SU-DHL-6 (cell line): ENCODE measurements around the gene CBX6.
"Not testable (repeated sequence)": the region's sequence is repeated elsewhere in the genome, so short reads cannot be mapped to it uniquely, and the experiment has no call there.

Experiments used
- H2AFZ ChIP-seq: fragments of 200-600 bp; sonication (generic); 2 replicates; pipeline ENCODE4 v1.6.1; 2014; ENCODE audit warnings: low read depth, mild to moderate bottlenecking, moderate library complexity, mixed read lengths, antibody characterized with exemption, low read length; ENCODE audit not compliant: severe bottlenecking
- H3F3A ChIP-seq: fragments of 200-600 bp; shearing (Covaris generic); 2 replicates; pipeline ENCODE4 v1.6.0; 2016; ENCODE audit warnings: antibody characterized with exemption, mild to moderate bottlenecking; ENCODE audit not compliant: insufficient read depth
- H3K27ac ChIP-seq: fragments of 200-600 bp; sonication (generic); 2 replicates; pipeline ENCODE4 v1.5.1; 2016; ENCODE audit warnings: low read depth, mild to moderate bottlenecking, low read length, moderate library complexity, mixed read lengths
- H3K27me3 ChIP-seq: fragments of 200-600 bp; sonication (generic), shearing (Covaris generic); 2 replicates; pipeline ENCODE4 v1.6.0; 2014; ENCODE audit warnings: mild to moderate bottlenecking, low read length
- H3K36me3 ChIP-seq: fragments of 200-600 bp; sonication (generic); 2 replicates; pipeline ENCODE4 v1.6.1; 2014; ENCODE audit warnings: mild to moderate bottlenecking, low read length, mixed read lengths
- H3K4me2 ChIP-seq: fragments of 300-600, 200-600 bp; shearing (Covaris generic), sonication (generic); 2 replicates; pipeline ENCODE4 v1.6.0; 2014; ENCODE audit warnings: low read length, low read depth, mild to moderate bottlenecking; ENCODE audit not compliant: poor library complexity, severe bottlenecking
- H3K4me3 ChIP-seq: fragments of 200-600 bp; sonication (generic); 2 replicates; pipeline ENCODE4 v1.5.1; 2014; ENCODE audit warnings: antibody characterized with exemption, low read length, mild to moderate bottlenecking, mixed read lengths; ENCODE audit not compliant: insufficient read depth, poor library complexity, severe bottlenecking
- H3K79me2 ChIP-seq: fragments of 200-600 bp; sonication (generic); 2 replicates; pipeline ENCODE4 v1.6.1; 2014; ENCODE audit warnings: mild to moderate bottlenecking, low read length, moderate library complexity; ENCODE audit not compliant: insufficient read depth
- H3K9ac ChIP-seq: fragments of 200-600 bp; sonication (generic); 2 replicates; pipeline ENCODE4 v1.7.0; 2014; ENCODE audit warnings: mild to moderate bottlenecking, low read length
- H3K9me2 ChIP-seq: fragments of 200-600 bp; sonication (generic); replicated peaks from 2 replicates; pipeline ENCODE4 v1.6.1; 2014; ENCODE audit warnings: low read length; ENCODE audit not compliant: insufficient read depth
- H3K9me3 ChIP-seq: fragments of 200-600 bp; sonication (generic); 2 replicates; pipeline ENCODE4 v1.6.1; 2014; ENCODE audit warnings: low read length, mixed read lengths; ENCODE audit not compliant: insufficient read depth
- H4K20me1 ChIP-seq: fragments of 200-600 bp; sonication (generic); 2 replicates; pipeline ENCODE4 v1.6.1; 2014; ENCODE audit warnings: low read depth, mild to moderate bottlenecking, antibody characterized with exemption, low read length, moderate library complexity, mixed read lengths
- EZH2phosphoT487 ChIP-seq: fragments of 200-600 bp; sonication (generic), shearing (Covaris generic); conservative IDR thresholded peaks from 2 replicates; pipeline ENCODE4 v1.6.1; 2018; ENCODE audit warnings: mild to moderate bottlenecking, antibody characterized with exemption, low read length, moderate library complexity, mixed read lengths
- TF ChIP-seq, protein P1 (sequence below): fragments of 200-600 bp; sonication (generic); IDR thresholded peaks from one replicate; pipeline ENCODE4 v1.5.1; 2017; ENCODE audit warnings: antibody characterized with exemption, mild to moderate bottlenecking, low read length, moderate library complexity; ENCODE audit not compliant: insufficient read depth, poor library complexity, severe bottlenecking

Gene CBX6

DNA sequence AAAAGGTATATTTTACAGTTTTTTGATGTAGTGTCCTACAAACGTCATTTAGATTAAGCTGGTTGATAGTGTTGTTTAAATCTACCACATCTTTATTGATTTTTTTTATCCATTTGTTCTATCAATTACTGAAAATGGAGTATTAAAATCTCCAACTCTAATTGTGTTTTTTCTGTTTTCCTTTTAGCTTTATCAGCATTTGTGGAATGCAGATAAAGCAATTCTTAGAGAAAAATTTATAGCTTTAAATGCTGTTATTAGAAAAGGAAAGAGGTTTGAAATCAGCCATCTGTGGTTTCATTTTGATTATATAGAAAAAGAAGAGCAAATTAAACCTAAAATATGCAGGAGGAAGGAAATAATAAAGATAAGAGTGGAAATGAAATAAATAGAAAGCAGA lies 39.4 kb upstream of the CBX6 start:
- Histone ChIP-seq H3K4me2 (no peak overlapping the region), H4K20me1 (no peaks in the 10 kb centered on the region), H3F3A (no peaks in the 10 kb centered on the region), H3K79me2 (no peaks in the 10 kb centered on the region), H3K27me3 (no peaks in the 10 kb centered on the region), H3K9ac (no peak overlapping the region), H3K9me3 (no peaks in the 10 kb centered on the region), H3K36me3 (no peaks in the 10 kb centered on the region), H3K27ac (no peak overlapping the region), H2AFZ (no peak overlapping the region), H3K9me2 (no peaks in the 10 kb centered on the region), H3K4me3 (no peak overlapping the region)
- TF ChIP-seq, protein P1, sequence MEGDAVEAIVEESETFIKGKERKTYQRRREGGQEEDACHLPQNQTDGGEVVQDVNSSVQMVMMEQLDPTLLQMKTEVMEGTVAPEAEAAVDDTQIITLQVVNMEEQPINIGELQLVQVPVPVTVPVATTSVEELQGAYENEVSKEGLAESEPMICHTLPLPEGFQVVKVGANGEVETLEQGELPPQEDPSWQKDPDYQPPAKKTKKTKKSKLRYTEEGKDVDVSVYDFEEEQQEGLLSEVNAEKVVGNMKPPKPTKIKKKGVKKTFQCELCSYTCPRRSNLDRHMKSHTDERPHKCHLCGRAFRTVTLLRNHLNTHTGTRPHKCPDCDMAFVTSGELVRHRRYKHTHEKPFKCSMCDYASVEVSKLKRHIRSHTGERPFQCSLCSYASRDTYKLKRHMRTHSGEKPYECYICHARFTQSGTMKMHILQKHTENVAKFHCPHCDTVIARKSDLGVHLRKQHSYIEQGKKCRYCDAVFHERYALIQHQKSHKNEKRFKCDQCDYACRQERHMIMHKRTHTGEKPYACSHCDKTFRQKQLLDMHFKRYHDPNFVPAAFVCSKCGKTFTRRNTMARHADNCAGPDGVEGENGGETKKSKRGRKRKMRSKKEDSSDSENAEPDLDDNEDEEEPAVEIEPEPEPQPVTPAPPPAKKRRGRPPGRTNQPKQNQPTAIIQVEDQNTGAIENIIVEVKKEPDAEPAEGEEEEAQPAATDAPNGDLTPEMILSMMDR = no peak
- no peak for TF ChIP-seq EZH2phosphoT487

DNA sequence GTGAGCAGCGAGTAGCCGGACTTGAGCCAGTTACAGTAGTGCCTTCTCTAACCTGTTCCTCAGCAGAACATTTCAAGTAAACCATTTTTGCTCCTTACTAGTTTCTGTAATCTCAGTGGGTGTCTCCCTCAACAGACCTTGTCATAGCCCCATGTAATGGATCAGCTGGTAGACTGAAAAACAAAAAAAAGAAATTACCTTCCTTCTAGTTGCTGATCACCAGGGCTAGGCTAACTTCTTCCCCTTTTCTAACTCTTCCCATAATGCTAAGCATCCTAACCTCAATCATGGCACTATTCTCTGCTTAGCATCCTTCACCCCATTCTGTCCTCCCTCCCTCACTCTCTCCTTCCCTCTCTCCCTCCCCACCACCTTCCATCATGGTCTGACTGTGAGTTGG lies 35.8 kb upstream of the CBX6 start:
- Histone ChIP-seq H3K9ac (no peak overlapping the region), H3F3A (no peaks in the 10 kb centered on the region), H3K27ac (no peak overlapping the region), H4K20me1 (no peaks in the 10 kb centered on the region), H3K79me2 (no peaks in the 10 kb centered on the region), H3K9me2 (no peaks in the 10 kb centered on the region), H2AFZ (no peak overlapping the region), H3K9me3 (peaks cover 13% of the 10 kb centered on the region; the same call in 1 of the 2 replicates), H3K27me3 (no peaks in the 10 kb centered on the region), H3K4me2 (no peak overlapping the region), H3K4me3 (no peak overlapping the region), H3K36me3 (peaks cover 8% of the 10 kb centered on the region; the same call in 1 of the 2 replicates)
- TF ChIP-seq, protein P1 = no peak
- no peak for TF ChIP-seq EZH2phosphoT487

DNA sequence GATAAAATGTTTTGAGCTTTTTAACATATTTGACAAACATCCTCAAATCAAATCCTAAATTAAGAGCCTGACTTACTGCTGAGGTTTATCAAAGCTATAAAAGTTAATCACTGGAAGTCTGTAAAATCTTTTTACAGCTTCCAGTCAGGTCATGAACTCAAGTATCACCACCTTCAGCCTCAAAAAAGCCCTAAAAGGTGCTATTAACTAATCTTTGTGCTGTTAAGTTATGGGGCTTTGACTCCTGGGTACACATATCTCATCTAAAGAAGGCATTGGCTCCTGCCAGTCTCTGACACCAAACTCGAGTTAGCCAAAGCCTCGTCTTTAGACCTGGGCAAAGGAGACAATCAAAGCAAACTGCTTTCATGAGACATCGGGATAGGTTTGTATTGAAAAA lies 34.0 kb upstream of the CBX6 start:
- Histone ChIP-seq H3K9ac (no peak overlapping the region), H3K9me3 (peaks cover 17% of the 10 kb centered on the region; the same call in 1 of the 2 replicates), H3K4me2 (no peak overlapping the region), H3K27me3 (no peaks in the 10 kb centered on the region), H4K20me1 (no peaks in the 10 kb centered on the region), H3K36me3 (peaks cover 8% of the 10 kb centered on the region; the same call in 1 of the 2 replicates), H3F3A (no peaks in the 10 kb centered on the region), H2AFZ (no peak overlapping the region), H3K9me2 (no peaks in the 10 kb centered on the region), H3K4me3 (no peak overlapping the region), H3K27ac (no peak overlapping the region), H3K79me2 (no peaks in the 10 kb centered on the region)
- TF ChIP-seq, protein P1 = no peak
- no peak for TF ChIP-seq EZH2phosphoT487

DNA sequence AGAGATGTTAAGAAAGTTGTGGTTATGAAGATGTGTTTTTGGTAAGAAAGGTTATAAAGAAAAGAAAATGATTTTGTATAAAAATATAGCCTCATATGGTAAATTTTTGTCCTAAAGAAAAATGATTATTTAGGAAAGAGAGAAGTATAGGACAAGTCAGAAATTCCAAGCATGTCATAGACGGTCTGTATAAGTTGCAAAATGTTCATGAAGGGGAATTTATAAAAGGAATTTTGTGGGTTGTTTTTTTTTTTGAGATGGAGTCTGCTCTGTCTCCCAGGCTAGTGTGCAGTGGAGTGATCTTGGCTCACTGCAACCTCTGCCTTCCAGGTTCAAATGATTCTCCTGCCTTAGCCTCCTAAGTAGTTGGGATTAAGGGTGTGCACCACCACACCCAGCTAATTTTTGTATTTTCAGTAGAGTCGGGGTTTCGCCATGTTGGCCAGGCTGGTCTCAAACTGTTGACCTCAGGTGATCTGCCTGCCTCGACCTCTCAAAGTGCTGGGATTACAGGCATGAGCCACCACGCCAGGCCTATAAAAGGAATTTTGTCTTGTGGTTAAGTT lies 32.1 kb upstream of the CBX6 start:
- not testable (repeated sequence) for H3F3A ChIP-seq, H3K4me2 ChIP-seq, H3K27me3 ChIP-seq, H3K9me2 ChIP-seq, H3K36me3 ChIP-seq, H4K20me1 ChIP-seq, H2AFZ ChIP-seq, H3K4me3 ChIP-seq, H3K9ac ChIP-seq, H3K79me2 ChIP-seq, H3K27ac ChIP-seq
- H3K9me3 ChIP-seq = peaks cover 17% of the 10 kb centered on the region; the same call in 1 of the 2 replicates
